H1 (cell line): ENCODE results near the gene OR4K13.

Source experiments
- CBX5 ChIP-seq: fragments of 300-800, 300-1000 bp; sonication (generic); IDR thresholded peaks from 2 replicates; pipeline ENCODE4 v1.7.1; 2016; ENCODE audit warnings: antibody characterized with exemption, low read length, low read depth
- EZH2 ChIP-seq: fragments of 200-600 bp; sonication (generic); IDR thresholded peaks from 2 replicates; pipeline ENCODE4 v1.7.1; 2012; ENCODE audit warnings: low read depth, mild to moderate bottlenecking, moderate library complexity, low read length, inconsistent platforms; ENCODE audit not compliant: severe bottlenecking
- NRF1 ChIP-seq: IDR thresholded peaks from 2 replicates; pipeline ENCODE4 v1.6.1; 2011; ENCODE audit warnings: mild to moderate bottlenecking, low read depth, low read length, improper control_type of control experiment
- PHF8 ChIP-seq: fragments of 200-600 bp; sonication (generic); conservative IDR thresholded peaks from 2 replicates; pipeline ENCODE4 v1.7.1; 2012; ENCODE audit warnings: low read depth, mild to moderate bottlenecking, inconsistent platforms, low read length, moderate library complexity
- POLR2A ChIP-seq, 2 experiments: IDR thresholded peaks; 1 replicate in 1 of 2; 2 replicates in 1 of 2; pipeline ENCODE4 v1.6.1; 2011; ENCODE audit warnings: low read depth in 2 of 2, low read length in 2 of 2, mild to moderate bottlenecking in 2 of 2; ENCODE audit errors: control extremely low read depth in 1 of 2
- POLR2AphosphoS5 ChIP-seq: IDR thresholded peaks from 2 replicates; pipeline ENCODE4 v1.6.1; 2011; ENCODE audit warnings: low read depth, low read length
- RAD21 ChIP-seq, 2 experiments: IDR thresholded peaks in 1 of 2; conservative IDR thresholded peaks in 1 of 2; 2 replicates each; pipeline ENCODE4 v1.6.1; 2011; ENCODE audit warnings: low read depth in 2 of 2, low read length in 2 of 2, improper control_type of control experiment in 1 of 2, inconsistent platforms in 1 of 2, mild to moderate bottlenecking in 1 of 2, moderate library complexity in 1 of 2
- SIN3A ChIP-seq, 2 experiments: IDR thresholded peaks in 1 of 2; conservative IDR thresholded peaks in 1 of 2; 2 replicates each; pipeline ENCODE4 v1.6.1; 2011 to 2012; ENCODE audit warnings: low read length in 2 of 2, improper control_type of control experiment in 1 of 2, low read depth in 1 of 2, mild to moderate bottlenecking in 1 of 2
- SP2 ChIP-seq: IDR thresholded peaks from 2 replicates; pipeline ENCODE4 v1.6.1; 2012; ENCODE audit warnings: mild to moderate bottlenecking, low read length, inconsistent platforms
- SP4 ChIP-seq: IDR thresholded peaks from 2 replicates; pipeline ENCODE4 v1.6.1; 2012; ENCODE audit warnings: low read length, inconsistent platforms
- TAF1 ChIP-seq: IDR thresholded peaks from 2 replicates; pipeline ENCODE4 v1.6.1; 2011; ENCODE audit warnings: mild to moderate bottlenecking, low read depth, low read length
- YY1 ChIP-seq: IDR thresholded peaks from 2 replicates; pipeline ENCODE4 v1.6.1; 2011; ENCODE audit warnings: low read depth, mild to moderate bottlenecking, low read length
- ZNF274 ChIP-seq: IDR thresholded peaks from 2 replicates; pipeline ENCODE4 v1.7.0; 2012; ENCODE audit warnings: low read length, borderline replicate concordance; ENCODE audit errors: extremely low read depth
- TF ChIP-seq, protein P1 (sequence below), 3 experiments: IDR thresholded peaks; 1 replicate in 2 of 3; 2 replicates in 1 of 3; pipeline versions ENCODE4 v1.5.1 to v1.6.1; 2011; ENCODE audit warnings: low read length in 3 of 3, mild to moderate bottlenecking in 3 of 3, inconsistent platforms in 2 of 3, low read depth in 1 of 3, moderate library complexity in 1 of 3; ENCODE audit not compliant: insufficient read depth in 1 of 3; ENCODE audit errors: control extremely low read depth in 1 of 3

DNA sequence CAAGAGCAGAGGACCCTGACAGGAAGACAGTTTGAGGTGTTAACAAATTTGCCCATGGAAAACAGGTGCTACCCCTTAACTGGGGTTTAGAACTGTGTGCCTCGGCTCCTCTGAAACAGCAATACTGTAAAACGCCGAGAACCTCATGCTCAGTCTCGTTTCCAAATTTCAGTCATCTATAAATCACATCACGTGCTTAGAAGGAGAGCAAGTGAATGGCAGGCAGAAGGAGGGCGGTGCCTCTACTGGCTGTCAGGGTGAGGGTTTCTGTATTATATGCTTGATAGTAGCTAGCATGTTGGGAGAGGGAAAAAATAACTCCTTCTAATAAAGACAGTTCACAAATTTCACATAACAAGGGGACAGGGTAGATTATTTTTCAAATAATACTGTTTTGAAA lies 4.8 kb downstream of the OR4K13 start:
- TF ChIP-seq CBX5 (no peak), SP2 (no peak), EZH2 (no peak), RAD21 (IDR thresholded peaks at IDR 0.05 in 1 of 2, conservative IDR thresholded peaks at IDR 0.05 in 1 of 2; ENCODE audit: low read depth in 2 of 2, low read length in 2 of 2) (no peak), TAF1 (no peak), YY1 (no peak), PHF8 (no peak), POLR2A (IDR thresholded peaks at IDR 0.05; ENCODE audit: control extremely low read depth in 1 of 2, low read depth in 2 of 2, low read length in 2 of 2) (no peak), POLR2AphosphoS5 (no peak), NRF1 (no peak), SIN3A (conservative IDR thresholded peaks at IDR 0.05 in 1 of 2, IDR thresholded peaks at IDR 0.05 in 1 of 2; ENCODE audit: low read depth in 1 of 2, low read length in 2 of 2) (no peak), ZNF274 (no peak), SP4 (no peak)
- TF ChIP-seq, protein P1, sequence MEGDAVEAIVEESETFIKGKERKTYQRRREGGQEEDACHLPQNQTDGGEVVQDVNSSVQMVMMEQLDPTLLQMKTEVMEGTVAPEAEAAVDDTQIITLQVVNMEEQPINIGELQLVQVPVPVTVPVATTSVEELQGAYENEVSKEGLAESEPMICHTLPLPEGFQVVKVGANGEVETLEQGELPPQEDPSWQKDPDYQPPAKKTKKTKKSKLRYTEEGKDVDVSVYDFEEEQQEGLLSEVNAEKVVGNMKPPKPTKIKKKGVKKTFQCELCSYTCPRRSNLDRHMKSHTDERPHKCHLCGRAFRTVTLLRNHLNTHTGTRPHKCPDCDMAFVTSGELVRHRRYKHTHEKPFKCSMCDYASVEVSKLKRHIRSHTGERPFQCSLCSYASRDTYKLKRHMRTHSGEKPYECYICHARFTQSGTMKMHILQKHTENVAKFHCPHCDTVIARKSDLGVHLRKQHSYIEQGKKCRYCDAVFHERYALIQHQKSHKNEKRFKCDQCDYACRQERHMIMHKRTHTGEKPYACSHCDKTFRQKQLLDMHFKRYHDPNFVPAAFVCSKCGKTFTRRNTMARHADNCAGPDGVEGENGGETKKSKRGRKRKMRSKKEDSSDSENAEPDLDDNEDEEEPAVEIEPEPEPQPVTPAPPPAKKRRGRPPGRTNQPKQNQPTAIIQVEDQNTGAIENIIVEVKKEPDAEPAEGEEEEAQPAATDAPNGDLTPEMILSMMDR (IDR thresholded peaks at IDR 0.05; ENCODE audit: control extremely low read depth in 1 of 3, insufficient read depth in 1 of 3, low read depth in 1 of 3, low read length in 3 of 3), result no peak
